Testis (tissue), 3 donors: ENCODE results near the gene SAT2. TPM values are rescaled to one million over a fixed set of nuclear protein-coding genes. Genes with fewer than 3 reads are reported as not detected.
A peak's percentile ranks its signal among the peaks of the same experiment; 100 is the strongest.
"Not testable (repeated sequence)": the region's sequence is repeated elsewhere in the genome, so short reads cannot be mapped to it uniquely, and the experiment has no call there.

Experiments
- DNase-seq: peaks from one replicate; pipeline ENCODE4 v3.0.0-alpha.2; 2019
- H3K27ac ChIP-seq, 2 donors: fragments of 200-600 bp; sonication (generic); one replicate each; pipeline ENCODE4 v1.5.1; 2019
- H3K27me3 ChIP-seq: fragments of 200-600 bp; sonication (generic); one replicate; pipeline ENCODE4 v1.5.1; 2019
- H3K36me3 ChIP-seq: fragments of 200-600 bp; sonication (generic); one replicate; pipeline ENCODE4 v1.5.1; 2017; ENCODE audit warnings: low read depth; ENCODE audit errors: missing control alignments
- H3K4me1 ChIP-seq: fragments of 200-600 bp; sonication (generic); one replicate; pipeline ENCODE4 v1.5.1; 2019
- H3K4me3 ChIP-seq, 2 donors: fragments of 200-600 bp; sonication (generic); one replicate each; pipeline ENCODE4 v1.5.1; 2017 to 2019
- H3K9me3 ChIP-seq: fragments of 200-600 bp; sonication (generic); one replicate; pipeline ENCODE4 v1.5.1; 2017
- CTCF ChIP-seq, 3 experiments: fragments of 450-650 bp in 2 of 3; fragments of 200-600 bp in 1 of 3; sonication (generic) in 1 of 3; IDR thresholded peaks; one replicate each; pipeline ENCODE4 v1.5.1; 2016 to 2019; ENCODE audit warnings: antibody characterized with exemption in 3 of 3, mild to moderate bottlenecking in 2 of 3, moderate library complexity in 1 of 3
- POLR2A ChIP-seq: fragments of 450-650 bp; IDR thresholded peaks from one replicate; pipeline ENCODE4 v1.6.1; 2017; ENCODE audit warnings: antibody characterized with exemption, mild to moderate bottlenecking, moderate library complexity
- WGBS, 2 donors: methylation state at CpG; one replicate each; pipeline ENCODE4 v1.1.5; 2018; 5-methylcytosine and 5-hydroxymethylcytosine counted together
- intact Hi-C: fragments of 100-400 bp; cut with DNase I; formaldehyde crosslinking; loops from one replicate; pipeline ENCODE4 v1.15.1; 2023; ENCODE audit warnings: low total_unique reads
- polyA plus RNA-seq: library from polyadenylated mRNA; stranded (reverse); fragments of 350-450 nt; fragmentation: Illumina TruSeq; extraction: RNeasy Lipid Tissue Mini Kit (QIAGEN cat#74804); gene quantifications from one replicate; pipeline ENCODE4 v1.2.3, GENCODE V29; 2014; ENCODE audit warnings: low read depth, low replicate concordance; ENCODE audit not compliant: insufficient read depth
- total RNA-seq, 2 donors: library from RNA; depleted of rRNA; stranded (reverse); fragments of >200 nt; gene quantifications; one replicate each; pipeline ENCODE4 v1.2.3, GENCODE V29; 2016

SAT2 gene
- total and polyA plus RNA-seq, 3 donors from 2014 or later = 108 to 128 (median 112) TPM

- Histone ChIP-seq H3K4me1 (peaks cover 16% of the 10 kb centered on the region), H3K9me3 (no peaks in the 10 kb centered on the region), H3K27ac (no peak overlapping the region), H3K4me3 (no peak overlapping the region), H3K36me3 (no peaks in the 10 kb centered on the region), H3K27me3 (no peaks in the 10 kb centered on the region)
- no peak for TF ChIP-seq CTCF (IDR thresholded peaks at IDR 0.05)
- no peak for TF ChIP-seq POLR2A
- intact Hi-C loops = no loop called here
- no peak for DNase-seq
- 44 to 69% methylated on average over 8 to 11 of the region's 11 CpGs for WGBS, 2 donors
Observed at GRCh38 chr17:7631398-7632380, 4.1 kb upstream of the SAT2 start.

- TF ChIP-seq CTCF (IDR thresholded peaks at IDR 0.05) (no peak), POLR2A (no peak)
- intact Hi-C loops = no loop called here
- H3K4me3 ChIP-seq = no peak within 1 kb of the TSS
- peaks cover 22% of the 10 kb centered on the region for H3K4me1 ChIP-seq
- no peak within 1 kb of the TSS for H3K27ac ChIP-seq
- no peak for DNase-seq
- no peaks in the 10 kb centered on the region for H3K9me3 ChIP-seq
- no peaks in the 10 kb centered on the region for H3K27me3 ChIP-seq
- 76 to 81% methylated on average over 13 of the region's 13 CpGs for WGBS, 2 donors
- H3K36me3 ChIP-seq = no peaks in the 10 kb centered on the region
Observed at GRCh38 chr17:7629939-7630571, 2.4 kb upstream of the SAT2 start, which contains the start of gene SHBG. SHBG (plus strand) TSS chr17:7630135; CDS start chr17:7630173, 38 bp downstream.

GRCh38 chr17:7626956-7627249 lies 718 bp downstream of the SAT2 start:
- WGBS, 2 donors = 8 to 10% methylated on average over 6 of the region's 6 CpGs
- Histone ChIP-seq H3K4me3 (peak overlapping the region; percentile 91 to 94), H3K4me1 (peaks cover 22% of the 10 kb centered on the region), H3K27ac (peak overlapping the region; percentile 96 to 98), H3K27me3 (no peaks in the 10 kb centered on the region), H3K9me3 (no peaks in the 10 kb centered on the region), H3K36me3 (no peaks in the 10 kb centered on the region)
- intact Hi-C loops = no loop called here
- DNase-seq = no peak
- TF ChIP-seq CTCF (IDR thresholded peaks at IDR 0.05) (no peak), POLR2A (no peak)

GRCh38 chr17:7626307-7626706 lies 1.3 kb downstream of the SAT2 start:
- Histone ChIP-seq H3K4me1 (peaks cover 18% of the 10 kb centered on the region), H3K27ac (peak overlapping the region; percentile 96 to 98), H3K27me3 (no peaks in the 10 kb centered on the region), H3K36me3 (no peaks in the 10 kb centered on the region), H3K9me3 (no peaks in the 10 kb centered on the region), H3K4me3 (no peak overlapping the region)
- TF ChIP-seq CTCF (IDR thresholded peaks at IDR 0.05) (no peak), POLR2A (no peak)
- intact Hi-C loops = no loop called here
- WGBS, 2 donors = 45 to 54% methylated on average over 7 of the region's 7 CpGs
- peak; percentile 72 for DNase-seq

- H3K36me3 ChIP-seq, H3K4me3 ChIP-seq, H3K27me3 ChIP-seq, DNase-seq, intact Hi-C loops, H3K9me3 ChIP-seq: not testable (repeated sequence)
- Histone ChIP-seq H3K4me1 (peaks cover 15% of the 10 kb centered on the region), H3K27ac (peak overlapping the region in 1 of 2 donors; percentile 98)
- WGBS, 2 donors = 91 to 97% methylated on average over 16 of the region's 16 CpGs
Observed at GRCh38 chr17:7625749-7626148, 1.9 kb downstream of the SAT2 start.
